Measurements from ENCODE around the gene MAP2.

The MAP2 gene

GRCh38 chr2:209387389-209387788 is 36.5 kb upstream of the MAP2 start:
- DNase-seq (ENCODE audit: low read depth, low spot score): no peak
- TF ChIP-seq, protein P1, sequence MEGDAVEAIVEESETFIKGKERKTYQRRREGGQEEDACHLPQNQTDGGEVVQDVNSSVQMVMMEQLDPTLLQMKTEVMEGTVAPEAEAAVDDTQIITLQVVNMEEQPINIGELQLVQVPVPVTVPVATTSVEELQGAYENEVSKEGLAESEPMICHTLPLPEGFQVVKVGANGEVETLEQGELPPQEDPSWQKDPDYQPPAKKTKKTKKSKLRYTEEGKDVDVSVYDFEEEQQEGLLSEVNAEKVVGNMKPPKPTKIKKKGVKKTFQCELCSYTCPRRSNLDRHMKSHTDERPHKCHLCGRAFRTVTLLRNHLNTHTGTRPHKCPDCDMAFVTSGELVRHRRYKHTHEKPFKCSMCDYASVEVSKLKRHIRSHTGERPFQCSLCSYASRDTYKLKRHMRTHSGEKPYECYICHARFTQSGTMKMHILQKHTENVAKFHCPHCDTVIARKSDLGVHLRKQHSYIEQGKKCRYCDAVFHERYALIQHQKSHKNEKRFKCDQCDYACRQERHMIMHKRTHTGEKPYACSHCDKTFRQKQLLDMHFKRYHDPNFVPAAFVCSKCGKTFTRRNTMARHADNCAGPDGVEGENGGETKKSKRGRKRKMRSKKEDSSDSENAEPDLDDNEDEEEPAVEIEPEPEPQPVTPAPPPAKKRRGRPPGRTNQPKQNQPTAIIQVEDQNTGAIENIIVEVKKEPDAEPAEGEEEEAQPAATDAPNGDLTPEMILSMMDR (IDR thresholded peaks at IDR 0.05; ENCODE audit: low read depth, low read length): no peak
- H3K4me3 ChIP-seq (ENCODE audit: low read depth, low read length): no peak overlapping the region
- in situ Hi-C loops (cut with HindIII; ENCODE audit: low sequenced_read_pairs): no loop called here

DNA sequence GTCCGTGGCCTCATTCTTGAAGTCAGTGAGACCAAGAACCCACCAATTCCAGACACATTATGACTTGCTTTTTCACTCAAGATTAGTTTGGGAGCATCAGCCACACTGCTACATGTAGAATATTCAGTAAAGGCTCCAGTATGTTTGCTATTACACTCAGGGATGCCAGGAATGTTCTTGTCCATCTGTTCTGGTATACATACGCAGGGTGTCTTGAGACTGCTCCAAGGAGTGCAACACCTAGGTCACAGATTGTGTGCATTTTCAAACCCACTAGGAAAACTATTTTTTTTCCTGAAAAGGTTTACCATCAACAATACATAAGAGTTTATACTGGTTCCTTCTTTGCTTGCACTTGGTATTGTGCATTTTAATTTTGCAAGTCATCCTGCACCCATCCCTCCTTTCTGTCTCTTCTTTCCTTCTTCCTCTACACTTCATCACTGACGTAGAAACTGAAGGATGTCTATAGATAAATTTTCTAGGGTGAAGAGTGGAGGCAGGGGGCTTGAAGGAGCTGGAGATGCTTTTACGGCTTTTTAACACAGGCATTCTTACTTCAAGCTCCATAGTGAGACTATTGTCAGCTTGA is 35.3 kb upstream of the MAP2 start:
- in situ Hi-C loops (cut with HindIII; ENCODE audit: low sequenced_read_pairs): no loop called here
- DNase-seq (ENCODE audit: low read depth, low spot score): no peak
- TF ChIP-seq, protein P1 (IDR thresholded peaks at IDR 0.05; ENCODE audit: low read depth, low read length): no peak
- no peak overlapping the region for H3K4me3 ChIP-seq (ENCODE audit: low read depth, low read length)

DNA sequence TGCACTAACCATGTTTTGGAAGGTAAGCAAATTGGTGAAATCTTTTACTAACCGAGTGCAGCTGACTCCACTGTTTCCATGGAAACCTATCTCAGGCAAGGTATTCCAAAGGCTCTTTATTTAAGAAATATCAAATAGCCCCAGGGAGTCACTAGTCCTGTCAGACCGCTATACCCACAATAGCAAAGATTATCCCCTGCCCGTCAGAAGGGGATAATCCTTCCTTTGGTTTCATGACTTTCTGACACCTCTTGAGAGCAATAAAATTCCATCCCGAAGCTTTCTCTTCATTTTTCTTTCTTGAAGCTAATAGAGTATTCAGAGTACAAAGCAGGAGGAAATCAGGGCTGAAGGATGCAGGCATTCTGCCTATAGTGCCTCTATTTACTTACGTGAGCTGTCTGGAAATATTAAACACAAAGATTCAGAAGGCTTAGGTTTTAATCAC is 34.7 kb upstream of the MAP2 start:
- in situ Hi-C loops (cut with HindIII; ENCODE audit: low sequenced_read_pairs): no loop called here
- TF ChIP-seq, protein P1 (IDR thresholded peaks at IDR 0.05; ENCODE audit: low read depth, low read length): no peak
- DNase-seq (ENCODE audit: low read depth, low spot score): no peak
- no peak overlapping the region for H3K4me3 ChIP-seq (ENCODE audit: low read depth, low read length)

DNA sequence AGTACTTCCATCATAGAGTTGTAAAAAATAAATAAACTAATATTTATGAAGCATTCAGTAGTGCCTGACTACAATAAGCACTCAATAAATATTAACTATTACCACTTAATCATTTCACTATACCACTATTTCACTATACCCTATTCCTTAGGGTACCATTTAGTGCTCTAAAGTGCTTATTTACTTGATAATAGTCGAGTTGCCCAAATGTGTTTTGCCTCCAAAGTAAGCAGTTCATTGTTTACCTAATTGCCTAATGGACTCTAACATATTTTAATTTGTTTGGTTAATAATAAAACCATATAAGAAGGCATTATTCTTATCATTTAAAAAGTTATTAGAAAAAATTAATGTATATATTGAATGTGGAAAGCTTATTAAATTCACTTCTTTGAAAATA is 33.0 kb upstream of the MAP2 start:
- TF ChIP-seq, protein P1 (IDR thresholded peaks at IDR 0.05; ENCODE audit: low read depth, low read length): no peak
- no peak overlapping the region for H3K4me3 ChIP-seq (ENCODE audit: low read depth, low read length)
- in situ Hi-C loops (cut with HindIII; ENCODE audit: low sequenced_read_pairs): no loop called here
- DNase-seq (ENCODE audit: low read depth, low spot score): no peak

GRCh38 chr2:209391776-209392401 is 32.0 kb upstream of the MAP2 start:
- TF ChIP-seq, protein P1 (IDR thresholded peaks at IDR 0.05; ENCODE audit: low read depth, low read length): no peak
- peak; percentile 20 for DNase-seq (ENCODE audit: low read depth, low spot score)
- no peak overlapping the region for H3K4me3 ChIP-seq (ENCODE audit: low read depth, low read length)
- in situ Hi-C loops (cut with HindIII; ENCODE audit: low sequenced_read_pairs): no loop called here

DNA sequence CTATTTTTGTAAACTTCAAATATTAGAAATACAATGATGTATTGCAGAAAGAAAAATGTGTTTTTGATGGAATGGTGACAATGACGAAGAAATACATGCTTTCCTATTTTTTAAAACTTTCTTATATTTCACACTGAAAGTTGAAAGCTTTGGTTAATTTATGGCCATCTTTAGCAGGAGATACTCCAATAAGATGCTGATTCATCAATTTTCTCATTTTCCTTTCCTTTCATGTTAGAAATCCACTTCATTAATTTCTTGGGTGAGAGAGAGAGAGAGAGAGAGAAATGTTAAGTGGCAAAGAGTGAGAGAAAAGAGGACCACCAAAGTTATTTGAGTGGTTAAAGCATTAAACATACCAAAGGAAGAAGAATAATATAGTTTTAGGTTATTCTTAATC is 28.6 kb upstream of the MAP2 start:
- in situ Hi-C loops (cut with HindIII; ENCODE audit: low sequenced_read_pairs): no loop called here
- no peak for DNase-seq (ENCODE audit: low read depth, low spot score)

More for the DNA sequence above, 28.6 kb upstream of the MAP2 start:
- TF ChIP-seq, protein P1 (IDR thresholded peaks at IDR 0.05; ENCODE audit: low read depth, low read length): no peak
- no peak overlapping the region for H3K4me3 ChIP-seq (ENCODE audit: low read depth, low read length)

Measured in astrocyte of the spinal cord (primary cell).